ENCODE results near the gene AQP12B. TPM values are rescaled to one million over a fixed set of nuclear protein-coding genes. Genes with fewer than 3 reads are reported as not detected.

The AQP12B gene
- total and polyA plus RNA-seq, 8 donors = 0.14 TPM; not detected in 7

- H3K4me3 ChIP-seq = no peak overlapping the region
- peaks cover 0 to 6% of the 10 kb centered on the region in 2 donors for H3K9me3 ChIP-seq
- TF ChIP-seq, protein P1, sequence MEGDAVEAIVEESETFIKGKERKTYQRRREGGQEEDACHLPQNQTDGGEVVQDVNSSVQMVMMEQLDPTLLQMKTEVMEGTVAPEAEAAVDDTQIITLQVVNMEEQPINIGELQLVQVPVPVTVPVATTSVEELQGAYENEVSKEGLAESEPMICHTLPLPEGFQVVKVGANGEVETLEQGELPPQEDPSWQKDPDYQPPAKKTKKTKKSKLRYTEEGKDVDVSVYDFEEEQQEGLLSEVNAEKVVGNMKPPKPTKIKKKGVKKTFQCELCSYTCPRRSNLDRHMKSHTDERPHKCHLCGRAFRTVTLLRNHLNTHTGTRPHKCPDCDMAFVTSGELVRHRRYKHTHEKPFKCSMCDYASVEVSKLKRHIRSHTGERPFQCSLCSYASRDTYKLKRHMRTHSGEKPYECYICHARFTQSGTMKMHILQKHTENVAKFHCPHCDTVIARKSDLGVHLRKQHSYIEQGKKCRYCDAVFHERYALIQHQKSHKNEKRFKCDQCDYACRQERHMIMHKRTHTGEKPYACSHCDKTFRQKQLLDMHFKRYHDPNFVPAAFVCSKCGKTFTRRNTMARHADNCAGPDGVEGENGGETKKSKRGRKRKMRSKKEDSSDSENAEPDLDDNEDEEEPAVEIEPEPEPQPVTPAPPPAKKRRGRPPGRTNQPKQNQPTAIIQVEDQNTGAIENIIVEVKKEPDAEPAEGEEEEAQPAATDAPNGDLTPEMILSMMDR (IDR thresholded peaks at IDR 0.05) = no peak
- H3K36me3 ChIP-seq = no peaks in the 10 kb centered on the region
- intact Hi-C loops (cut with DNase I) = no loop called here
- H3K27me3 ChIP-seq = peaks cover 0 to 22% of the 10 kb centered on the region in 2 donors
- ATAC-seq (no peak), DNase-seq (peak in 2 of 4 donors; percentile 19 to 49)
- H3K27ac ChIP-seq = no peak overlapping the region
- H3K4me1 ChIP-seq = no peaks in the 10 kb centered on the region
Observed at GRCh38 chr2:240639566-240639965, 43.1 kb downstream of the AQP12B start.

- H3K4me3 ChIP-seq = no peak overlapping the region
- no peak for ATAC-seq
Observed at GRCh38 chr2:240638512-240639160, 44.0 kb downstream of the AQP12B start.

GRCh38 chr2:240637901-240638345 lies 44.8 kb downstream of the AQP12B start:
- ATAC-seq (no peak), DNase-seq (peak in 1 of 4 donors; percentile 22)
- peaks cover 0 to 7% of the 10 kb centered on the region in 2 donors for H3K27me3 ChIP-seq
- intact Hi-C loops (cut with DNase I) = no loop called here
- H3K36me3 ChIP-seq = no peaks in the 10 kb centered on the region
- no peaks in the 10 kb centered on the region for H3K4me1 ChIP-seq
- H3K4me3 ChIP-seq = no peak overlapping the region
- no peak overlapping the region for H3K27ac ChIP-seq
- H3K9me3 ChIP-seq = peaks cover 0 to 20% of the 10 kb centered on the region in 2 donors
- TF ChIP-seq, protein P1 (IDR thresholded peaks at IDR 0.05) = no peak

More at GRCh38 chr2:240638512-240639160, 44.0 kb downstream of the AQP12B start:
- peaks cover 0 to 15% of the 10 kb centered on the region in 2 donors for H3K9me3 ChIP-seq
- no peaks in the 10 kb centered on the region for H3K4me1 ChIP-seq
- H3K27ac ChIP-seq = no peak overlapping the region
- peak in 1 of 4 donors; percentile 68 for DNase-seq
- TF ChIP-seq, protein P1 (IDR thresholded peaks at IDR 0.05) = no peak
- H3K36me3 ChIP-seq = no peaks in the 10 kb centered on the region
- peaks cover 0 to 14% of the 10 kb centered on the region in 2 donors for H3K27me3 ChIP-seq
- intact Hi-C loops (cut with DNase I) = no loop called here

GRCh38 chr2:240637116-240637900 lies 45.4 kb downstream of the AQP12B start:
- ATAC-seq (no peak), DNase-seq (peak in 2 of 4 donors; percentile 27 to 39)

More at GRCh38 chr2:240637116-240637900, 45.4 kb downstream of the AQP12B start:
- H3K27me3 ChIP-seq = peaks cover 0 to under 1% of the 10 kb centered on the region in 2 donors
- no peaks in the 10 kb centered on the region for H3K36me3 ChIP-seq
- no peak overlapping the region for H3K27ac ChIP-seq
- intact Hi-C loops (cut with DNase I) = no loop called here
- TF ChIP-seq, protein P1 (IDR thresholded peaks at IDR 0.05) = no peak
- peaks cover 0 to 20% of the 10 kb centered on the region in 2 donors for H3K9me3 ChIP-seq
- H3K4me3 ChIP-seq = no peak overlapping the region
- H3K4me1 ChIP-seq = no peaks in the 10 kb centered on the region
